MM.1S (cell line): ENCODE measurements around the gene EDAR.

Source experiments
- EZH2 ChIP-seq: fragments of 300-600 bp; sonication (generic); optimal IDR thresholded peaks from 2 replicates; pipeline ENCODE3; 2017; ENCODE audit warnings: low read depth, mild to moderate bottlenecking, antibody characterized with exemption, low read length, mixed read lengths
- TF ChIP-seq, protein P1 (sequence below): fragments of 300-600 bp; sonication (generic); IDR thresholded peaks from 2 replicates; pipeline ENCODE4 v1.5.1; 2016; ENCODE audit warnings: antibody characterized with exemption, low read length, mixed read lengths

DNA sequence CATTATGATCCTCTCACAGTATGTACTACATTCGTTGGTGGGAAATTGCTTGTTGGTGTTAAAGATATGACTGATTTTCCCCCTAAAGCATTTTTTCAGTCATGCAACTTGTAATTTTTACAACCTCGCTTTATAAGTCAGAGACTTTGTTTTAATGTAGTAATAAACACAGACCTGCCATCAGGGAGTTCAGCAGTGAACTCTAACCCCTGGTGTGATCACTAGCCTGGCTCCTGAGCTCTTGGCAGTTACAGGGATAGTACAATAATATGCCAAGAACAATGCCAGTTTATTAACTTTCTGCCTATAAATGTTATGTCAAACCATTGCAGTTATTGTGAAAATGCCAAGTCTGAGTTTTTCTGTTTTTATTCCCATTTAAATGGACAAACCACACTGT is 93.8 kb downstream of the EDAR start:
- TF ChIP-seq, protein P1, sequence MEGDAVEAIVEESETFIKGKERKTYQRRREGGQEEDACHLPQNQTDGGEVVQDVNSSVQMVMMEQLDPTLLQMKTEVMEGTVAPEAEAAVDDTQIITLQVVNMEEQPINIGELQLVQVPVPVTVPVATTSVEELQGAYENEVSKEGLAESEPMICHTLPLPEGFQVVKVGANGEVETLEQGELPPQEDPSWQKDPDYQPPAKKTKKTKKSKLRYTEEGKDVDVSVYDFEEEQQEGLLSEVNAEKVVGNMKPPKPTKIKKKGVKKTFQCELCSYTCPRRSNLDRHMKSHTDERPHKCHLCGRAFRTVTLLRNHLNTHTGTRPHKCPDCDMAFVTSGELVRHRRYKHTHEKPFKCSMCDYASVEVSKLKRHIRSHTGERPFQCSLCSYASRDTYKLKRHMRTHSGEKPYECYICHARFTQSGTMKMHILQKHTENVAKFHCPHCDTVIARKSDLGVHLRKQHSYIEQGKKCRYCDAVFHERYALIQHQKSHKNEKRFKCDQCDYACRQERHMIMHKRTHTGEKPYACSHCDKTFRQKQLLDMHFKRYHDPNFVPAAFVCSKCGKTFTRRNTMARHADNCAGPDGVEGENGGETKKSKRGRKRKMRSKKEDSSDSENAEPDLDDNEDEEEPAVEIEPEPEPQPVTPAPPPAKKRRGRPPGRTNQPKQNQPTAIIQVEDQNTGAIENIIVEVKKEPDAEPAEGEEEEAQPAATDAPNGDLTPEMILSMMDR = no peak
- TF ChIP-seq EZH2 = no peak
